ENCODE measurements around the gene PCBD2. TPM values are rescaled to one million over a fixed set of nuclear protein-coding genes. Genes with fewer than 3 reads are reported as not detected.

The PCBD2 gene
- total RNA-seq, 1 donor from 2014 or later = 21.2 TPM

Small RNA genes lying within 50 kb of the gene (microRNA-seq; reads per million reads assigned to microRNA genes)
- not detected for gene MIR4461

Other genes starting within 250 kb of the PCBD2 start
- gene CAMLG, start 166.6 kb upstream of the PCBD2 start, total RNA-seq = 18.7 TPM
- 32.6 TPM for gene DDX46, start 146.4 kb upstream of the PCBD2 start, total RNA-seq
- gene C5orf24, start 59.2 kb upstream of the PCBD2 start, total RNA-seq = 26.6 TPM
- 46.6 TPM for gene TXNDC15, start 30.8 kb upstream of the PCBD2 start, total RNA-seq
- gene CATSPER3, start 62.8 kb downstream of the PCBD2 start, total RNA-seq = 0.54 TPM
- gene PITX1, start 129.1 kb downstream of the PCBD2 start, total RNA-seq = 0.83 TPM